GM12801 (cell line): ENCODE data around the gene SYNGAP1.
A peak's percentile ranks its signal among the peaks of the same experiment; 100 is the strongest.

Experiments
- TF ChIP-seq, protein P1 (sequence below): IDR thresholded peaks from one replicate; pipeline ENCODE4 v1.5.1; 2011; ENCODE audit warnings: control low read depth; ENCODE audit not compliant: insufficient read length; ENCODE audit errors: extremely low read depth

SYNGAP1 gene

DNA sequence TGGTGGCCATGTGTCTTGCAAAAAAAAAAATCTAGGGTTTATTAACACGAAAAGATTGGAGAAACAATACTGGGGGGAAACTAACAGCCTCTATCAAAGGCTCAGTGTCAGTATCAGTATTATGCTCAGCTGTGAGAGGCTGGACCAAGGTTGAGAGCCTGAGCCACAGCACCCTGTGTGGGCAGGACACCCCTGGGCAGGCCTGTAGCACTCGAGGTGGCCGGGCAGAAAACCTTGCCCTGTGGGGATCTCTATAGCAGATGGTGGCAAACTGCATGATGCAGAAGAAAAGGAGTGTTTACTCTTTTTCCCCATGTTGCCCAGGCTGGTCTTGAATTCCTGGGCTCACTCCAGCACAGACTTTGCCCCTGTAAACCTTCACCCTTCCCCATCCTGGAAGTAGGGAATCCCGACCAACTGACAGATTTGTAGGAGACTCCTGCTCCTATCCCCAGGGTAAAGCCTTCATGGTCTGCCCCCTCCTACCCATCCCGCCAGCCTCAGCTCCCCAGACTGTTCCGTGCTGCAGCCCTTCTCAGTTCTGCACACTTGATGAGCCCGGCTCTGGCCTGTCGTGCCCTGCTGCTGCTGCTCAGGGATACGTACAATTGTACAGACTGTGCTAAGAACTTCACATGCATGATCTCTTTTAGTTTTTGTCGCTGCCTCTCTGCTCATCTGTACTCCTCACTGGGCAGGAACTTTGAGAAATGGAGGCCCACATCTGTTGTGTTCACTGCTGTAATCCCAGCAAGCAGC is 36.3 kb upstream of the SYNGAP1 start:
- TF ChIP-seq, protein P1, sequence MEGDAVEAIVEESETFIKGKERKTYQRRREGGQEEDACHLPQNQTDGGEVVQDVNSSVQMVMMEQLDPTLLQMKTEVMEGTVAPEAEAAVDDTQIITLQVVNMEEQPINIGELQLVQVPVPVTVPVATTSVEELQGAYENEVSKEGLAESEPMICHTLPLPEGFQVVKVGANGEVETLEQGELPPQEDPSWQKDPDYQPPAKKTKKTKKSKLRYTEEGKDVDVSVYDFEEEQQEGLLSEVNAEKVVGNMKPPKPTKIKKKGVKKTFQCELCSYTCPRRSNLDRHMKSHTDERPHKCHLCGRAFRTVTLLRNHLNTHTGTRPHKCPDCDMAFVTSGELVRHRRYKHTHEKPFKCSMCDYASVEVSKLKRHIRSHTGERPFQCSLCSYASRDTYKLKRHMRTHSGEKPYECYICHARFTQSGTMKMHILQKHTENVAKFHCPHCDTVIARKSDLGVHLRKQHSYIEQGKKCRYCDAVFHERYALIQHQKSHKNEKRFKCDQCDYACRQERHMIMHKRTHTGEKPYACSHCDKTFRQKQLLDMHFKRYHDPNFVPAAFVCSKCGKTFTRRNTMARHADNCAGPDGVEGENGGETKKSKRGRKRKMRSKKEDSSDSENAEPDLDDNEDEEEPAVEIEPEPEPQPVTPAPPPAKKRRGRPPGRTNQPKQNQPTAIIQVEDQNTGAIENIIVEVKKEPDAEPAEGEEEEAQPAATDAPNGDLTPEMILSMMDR: no peak

DNA sequence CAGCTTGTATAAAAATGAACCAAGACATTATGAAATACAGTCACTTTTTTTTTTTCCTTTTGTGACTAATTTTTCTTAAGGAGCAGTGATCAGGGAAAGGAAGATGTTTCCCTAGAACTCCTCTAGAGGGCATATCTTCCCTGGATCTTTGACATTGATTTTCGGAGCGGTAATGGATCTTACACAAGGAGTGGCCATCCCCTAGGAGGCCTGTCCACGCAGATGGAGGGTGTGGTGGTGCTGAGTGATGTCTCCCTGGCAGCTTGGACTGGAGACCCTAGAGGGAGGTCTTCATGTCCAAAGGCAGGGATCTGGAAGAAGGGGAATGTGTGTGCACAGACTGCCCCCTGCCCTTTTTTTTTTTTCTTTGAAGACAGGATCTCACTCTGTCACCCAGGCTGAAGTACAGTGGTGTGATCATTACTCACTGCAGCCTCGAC is 35.3 kb upstream of the SYNGAP1 start:
- TF ChIP-seq, protein P1: no peak

DNA sequence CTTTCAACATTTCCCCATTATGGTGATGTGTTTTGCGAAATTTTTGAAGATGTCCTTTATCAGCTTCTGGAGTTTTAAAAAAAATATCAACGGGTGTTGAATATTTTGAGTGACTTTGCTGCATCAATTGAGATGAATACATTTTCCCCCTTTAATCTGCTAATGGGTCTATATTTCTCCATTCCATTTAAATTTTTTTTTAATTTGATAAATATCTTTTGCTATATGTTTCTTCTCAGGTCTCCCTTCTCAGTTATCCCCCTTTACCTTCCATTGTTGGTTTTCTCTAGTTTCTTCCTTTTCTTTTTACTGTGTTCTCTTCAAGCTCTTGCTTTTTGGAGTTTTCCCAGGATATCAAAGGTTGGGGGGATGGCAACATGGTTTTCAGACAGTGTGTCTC is 29.7 kb upstream of the SYNGAP1 start:
- TF ChIP-seq, protein P1: no peak

DNA sequence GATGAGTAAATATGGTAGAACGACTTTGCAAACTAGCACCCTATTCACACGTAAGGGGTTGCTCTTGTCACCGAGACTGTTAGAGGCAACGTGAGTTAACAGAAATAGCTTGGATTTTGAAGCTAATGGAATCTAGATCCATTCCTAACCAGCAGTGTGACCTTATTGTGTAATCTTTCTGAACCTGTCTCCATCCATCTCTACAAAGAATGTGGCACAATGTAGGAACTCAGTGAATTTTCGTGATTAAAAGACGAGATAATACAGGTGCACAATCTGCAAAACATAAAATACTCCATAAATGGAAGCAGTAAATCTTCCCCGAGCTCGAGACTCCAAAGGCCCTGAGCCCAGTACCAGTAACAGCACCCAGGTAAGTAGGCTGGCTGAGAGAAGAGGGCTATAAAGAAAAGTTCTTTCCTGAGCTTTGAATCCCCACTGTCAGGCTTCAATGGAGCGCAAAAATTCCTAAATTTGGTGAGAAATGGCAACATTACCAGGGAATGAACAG is 29.0 kb upstream of the SYNGAP1 start:
- TF ChIP-seq, protein P1: no peak

DNA sequence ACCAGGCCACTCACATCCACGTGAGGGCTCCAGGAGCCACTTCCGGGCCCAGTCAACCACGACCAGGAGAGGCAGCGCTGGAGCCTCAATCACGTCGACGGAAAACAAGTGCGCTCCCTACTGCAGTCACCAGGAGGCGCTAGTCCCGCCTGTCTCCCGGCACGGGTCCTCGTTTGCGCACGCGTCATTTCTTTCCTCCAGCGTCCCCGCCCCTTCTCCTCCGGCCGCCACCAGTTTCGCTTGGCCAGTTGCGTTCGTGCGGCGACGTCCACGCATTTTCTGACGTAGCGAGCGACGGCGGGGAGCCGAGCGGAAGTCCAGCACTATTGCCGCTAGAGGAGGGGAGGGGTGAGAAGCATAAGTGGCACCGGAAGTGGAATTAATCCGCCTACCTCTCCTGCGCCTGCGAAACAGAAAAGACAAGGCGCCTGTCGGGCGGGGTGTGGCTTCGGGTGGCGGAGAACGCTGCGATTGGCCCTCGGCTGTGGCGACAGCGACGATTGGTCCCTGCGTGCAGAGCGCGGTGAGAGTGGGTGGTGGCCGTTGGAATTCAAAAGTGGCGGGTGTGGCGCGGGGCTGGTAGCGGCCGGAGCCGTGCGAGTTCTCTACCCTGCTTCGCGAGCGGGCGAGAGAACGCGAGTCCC is 28.5 kb upstream of the SYNGAP1 start, which contains the start of gene KIFC1:
TSS of gene KIFC1 (plus strand) at position 546 of the 644 bp plus-strand sequence. CDS start 163 bp downstream, outside the sequence.
- TF ChIP-seq, protein P1: peak; percentile 65

DNA sequence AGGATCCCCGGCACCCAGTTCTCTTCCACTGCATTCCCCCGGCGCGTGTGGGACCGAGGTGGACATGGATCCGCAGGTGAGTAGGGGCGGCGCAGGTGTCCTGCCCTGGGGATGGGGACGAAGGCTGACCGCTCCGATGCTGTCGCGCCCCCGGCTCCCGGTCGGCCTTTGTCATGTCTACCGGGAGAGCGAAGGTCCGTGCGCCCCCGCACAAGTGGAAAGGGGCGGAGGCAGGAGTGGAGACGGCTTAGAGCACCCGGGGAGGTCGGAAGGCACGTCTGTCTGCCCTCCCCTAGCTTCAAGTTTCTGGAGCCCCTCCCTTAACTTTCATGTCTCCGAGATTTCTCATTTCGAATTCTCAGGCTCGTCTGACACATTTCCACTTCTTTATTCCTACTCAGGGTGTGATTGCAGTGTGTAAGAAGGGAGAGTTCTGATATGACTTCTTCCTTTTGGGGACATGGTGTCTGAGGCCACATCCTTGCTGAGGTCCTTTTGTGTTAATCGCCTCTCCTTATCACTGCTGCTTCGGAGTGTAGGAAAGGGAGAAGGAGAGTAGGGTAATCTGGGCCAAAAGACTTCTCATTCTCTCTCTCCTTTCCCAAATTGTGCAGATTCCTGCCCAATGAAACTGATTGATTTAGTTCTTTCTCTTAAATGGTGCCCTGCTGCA is 27.8 kb upstream of the SYNGAP1 start:
- TF ChIP-seq, protein P1: no peak

DNA sequence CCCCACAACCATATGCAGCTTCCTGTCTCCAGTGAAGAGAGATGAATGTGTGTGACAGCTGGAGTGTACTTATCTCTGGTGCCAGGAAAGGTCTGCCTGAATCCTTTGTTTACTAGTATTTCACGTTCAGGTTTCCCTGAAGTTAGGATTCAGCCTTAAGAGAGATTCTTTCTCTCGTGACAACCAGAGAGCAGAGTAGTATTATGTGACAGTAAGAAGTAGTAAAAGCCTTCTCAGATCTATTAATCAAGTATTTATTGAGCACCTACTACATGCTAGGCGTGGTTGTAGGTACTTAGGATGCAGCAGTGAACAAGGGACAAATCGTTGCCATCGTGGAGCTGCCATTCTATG is 27.3 kb upstream of the SYNGAP1 start:
- TF ChIP-seq, protein P1: no peak
